GM23338 (cell line): ENCODE results near the gene KRTAP5-10. TPM values are rescaled to one million over a fixed set of nuclear protein-coding genes. Genes with fewer than 3 reads are reported as not detected.

ENCODE experiments used
- ATAC-seq: fragments of 200-7000 bp; cut with Tn5 transposase; 3 replicates; pipeline ENCODE4 v1.9.1; 2020
- DNase-seq: peaks from one replicate; pipeline ENCODE4 v3.0.0-alpha.2; 2015; ENCODE audit warnings: low spot score
- H2AFZ ChIP-seq: fragments of 200-600 bp; sonication (generic); 2 replicates; pipeline ENCODE4 v1.8.0; 2016; ENCODE audit warnings: antibody characterized with exemption, mild to moderate bottlenecking, moderate library complexity
- H3F3A ChIP-seq: fragments of 200-600 bp; sonication (generic); replicated peaks from 2 replicates; pipeline ENCODE4 v1.8.0; 2017; ENCODE audit warnings: antibody characterized with exemption, mixed run types, low read depth
- H3K27ac ChIP-seq: fragments of 200-600 bp; sonication (generic); 2 replicates; pipeline ENCODE4 v1.6.1; 2016; ENCODE audit warnings: low read depth
- H3K27me3 ChIP-seq: fragments of 200-600 bp; sonication (generic); 2 replicates; pipeline ENCODE4 v1.8.0; 2016; ENCODE audit warnings: mild to moderate bottlenecking, mixed run types, moderate library complexity; ENCODE audit not compliant: insufficient read depth
- H3K36me3 ChIP-seq: fragments of 200-600 bp; sonication (generic); 2 replicates; pipeline ENCODE4 v1.8.0; 2016; ENCODE audit warnings: mild to moderate bottlenecking; ENCODE audit not compliant: insufficient read depth
- H3K4me1 ChIP-seq: fragments of 200-600 bp; sonication (generic); 2 replicates; pipeline ENCODE4 v1.8.0; 2016; ENCODE audit warnings: mild to moderate bottlenecking, moderate library complexity; ENCODE audit not compliant: insufficient read depth
- H3K4me2 ChIP-seq: fragments of 200-600 bp; sonication (generic); 2 replicates; pipeline ENCODE4 v1.7.1; 2017; ENCODE audit warnings: mixed run types
- H3K4me3 ChIP-seq: fragments of 200-600 bp; sonication (generic); 2 replicates; pipeline ENCODE4 v1.6.1; 2016; ENCODE audit warnings: mixed run types
- H3K79me2 ChIP-seq: fragments of 200-600 bp; sonication (generic); replicated peaks from 2 replicates; pipeline ENCODE4 v1.8.0; 2017; ENCODE audit warnings: mild to moderate bottlenecking; ENCODE audit not compliant: insufficient read depth
- H3K9me2 ChIP-seq: fragments of 200-600 bp; sonication (generic); 2 replicates; pipeline ENCODE4 v1.8.0; 2017; ENCODE audit not compliant: insufficient read depth
- H4K20me1 ChIP-seq: fragments of 200-600 bp; sonication (generic); replicated peaks from 2 replicates; pipeline ENCODE4 v1.8.0; 2017; ENCODE audit warnings: mild to moderate bottlenecking; ENCODE audit not compliant: insufficient read depth
- H3K27ac Mint-ChIP-seq: 2 replicates; pipeline ENCODE4 v1.8.0; 2020; ENCODE audit warnings: inconsistent platforms, mild to moderate bottlenecking, moderate library complexity, mixed read lengths
- H3K27me3 Mint-ChIP-seq: 3 replicates; pipeline ENCODE4 v1.8.0; 2022; ENCODE audit warnings: low read depth, mild to moderate bottlenecking, moderate library complexity, mixed read lengths, inconsistent platforms; ENCODE audit not compliant: insufficient read depth, poor library complexity
- H3K36me3 Mint-ChIP-seq: 3 replicates; pipeline ENCODE4 v1.8.0; 2021; ENCODE audit warnings: low read depth, mild to moderate bottlenecking, inconsistent platforms, moderate library complexity, mixed read lengths
- H3K4me1 Mint-ChIP-seq: 3 replicates; pipeline ENCODE4 v1.8.0; 2020; ENCODE audit warnings: mild to moderate bottlenecking, inconsistent platforms, mixed read lengths
- H3K4me3 Mint-ChIP-seq: 3 replicates; pipeline ENCODE4 v1.8.0; 2021; ENCODE audit warnings: moderate library complexity, mild to moderate bottlenecking, inconsistent platforms, mixed read lengths
- H3K9me3 Mint-ChIP-seq: 3 replicates; pipeline ENCODE4 v1.8.0; 2020; ENCODE audit warnings: moderate library complexity, mild to moderate bottlenecking, inconsistent platforms, mixed read lengths
- CREB1 ChIP-seq: fragments of 250-450 bp; sonication (Bioruptor Pico); IDR thresholded peaks from 2 replicates; pipeline ENCODE4 v1.5.0; 2020; ENCODE audit warnings: low read depth, mild to moderate bottlenecking, moderate library complexity
- EZH2 ChIP-seq: fragments of 200-600 bp; sonication (generic); IDR thresholded peaks from one replicate; pipeline ENCODE4 v1.8.0; 2017; ENCODE audit warnings: antibody characterized with exemption, mild to moderate bottlenecking, low read depth; ENCODE audit not compliant: unreplicated experiment
- EZH2phosphoT487 ChIP-seq: fragments of 200-600 bp; sonication (generic); IDR thresholded peaks from one replicate; pipeline ENCODE4 v1.8.1; 2018; ENCODE audit warnings: antibody characterized with exemption; ENCODE audit not compliant: unreplicated experiment
- JUNB ChIP-seq: IDR thresholded peaks from one replicate; pipeline ENCODE4 v1.6.1; 2016; ENCODE audit warnings: antibody characterized with exemption; ENCODE audit not compliant: unreplicated experiment
- NANOG ChIP-seq: IDR thresholded peaks from 2 replicates; pipeline ENCODE4 v1.6.1; 2016; ENCODE audit warnings: antibody characterized with exemption, borderline replicate concordance
- POLR2AphosphoS5 ChIP-seq: IDR thresholded peaks from 2 replicates; pipeline ENCODE4 v1.6.1; 2016; ENCODE audit warnings: antibody characterized with exemption, low read depth
- STAT1 ChIP-seq: IDR thresholded peaks from one replicate; pipeline ENCODE4 v1.6.1; 2016; ENCODE audit warnings: antibody characterized with exemption; ENCODE audit not compliant: unreplicated experiment
- ZNF331 ChIP-seq: fragments of 250-450 bp; sonication (Bioruptor Pico); IDR thresholded peaks from 2 replicates; pipeline ENCODE4 v1.5.0; 2020; ENCODE audit warnings: low read depth, mild to moderate bottlenecking, moderate library complexity
- polyA plus RNA-seq: library from polyadenylated mRNA; unstranded; fragments of >200 nt; fragmentation: Nextera tagmentation; extraction: Ambion mirVana; gene quantifications from 2 replicates; pipeline ENCODE4 v1.2.1, GENCODE V29; 2016
- total RNA-seq: library from RNA; depleted of rRNA; stranded (reverse); fragments of >200 nt; shearing (Covaris generic); gene quantifications from 2 replicates; pipeline ENCODE4 v1.2.3, GENCODE V29; 2014
- TF ChIP-seq, protein P1 (sequence below): fragments of 250-450 bp; sonication (Bioruptor Pico); IDR thresholded peaks from 2 replicates; pipeline ENCODE4 v1.5.0; 2020; ENCODE audit warnings: mild to moderate bottlenecking, moderate library complexity
- TF ChIP-seq, protein P2 (sequence below): IDR thresholded peaks from one replicate; pipeline ENCODE4 v1.6.1; 2018; ENCODE audit warnings: antibody characterized with exemption; ENCODE audit not compliant: unreplicated experiment
- TF ChIP-seq, protein P3 (sequence below), 2 experiments: fragments of 200-600 bp in 1 of 2; sonication (generic) in 1 of 2; conservative IDR thresholded peaks; 2 replicates each; pipeline versions ENCODE4 v1.5.1 to v1.6.1; 2016 to 2017; ENCODE audit warnings: antibody characterized with exemption in 2 of 2, low read depth in 2 of 2, mild to moderate bottlenecking in 2 of 2, moderate library complexity in 1 of 2
- TF ChIP-seq, protein P4 (sequence below): IDR thresholded peaks from 2 replicates; pipeline ENCODE4 v1.6.1; 2016; ENCODE audit warnings: antibody characterized with exemption

Gene KRTAP5-10
- total and polyA plus RNA-seq, 2 experiments from 2014 or later = not detected

DNA sequence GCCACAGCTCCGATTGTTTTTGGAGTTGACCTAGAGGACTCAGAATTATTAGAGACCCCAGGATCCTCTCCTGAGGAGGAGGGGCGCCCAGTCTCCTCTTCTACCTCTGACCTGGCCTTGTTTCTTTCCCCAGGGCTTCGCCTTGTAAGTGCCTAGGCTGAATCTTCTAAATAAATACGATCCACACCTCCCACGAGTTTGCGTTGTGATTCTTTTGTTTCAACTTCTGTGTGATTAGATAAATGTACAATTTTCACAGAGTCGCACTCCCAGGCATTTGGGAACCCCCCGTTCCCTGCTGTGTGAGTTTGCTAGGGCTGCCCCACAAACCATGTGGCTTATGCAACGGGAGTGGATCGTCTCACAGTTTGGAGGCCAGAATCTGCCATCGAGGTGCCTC is 26.3 kb upstream of the KRTAP5-10 start:
- no peak overlapping the region for H3K4me3 Mint-ChIP-seq
- H3K4me1 ChIP-seq = no peaks in the 10 kb centered on the region; the same call in 1 of the 2 replicates
- H3K36me3 Mint-ChIP-seq = peaks cover 8% of the 10 kb centered on the region; the same call in 1 of the 3 replicates
- DNase-seq = no peak
- no peaks in the 10 kb centered on the region for H3K9me2 ChIP-seq
- H3F3A ChIP-seq = no peaks in the 10 kb centered on the region
- H3K27ac ChIP-seq = no peak overlapping the region
- H4K20me1 ChIP-seq = no peaks in the 10 kb centered on the region; the same call in 1 of the 2 replicates
- H3K27ac Mint-ChIP-seq = no peak overlapping the region
- TF ChIP-seq, protein P1, sequence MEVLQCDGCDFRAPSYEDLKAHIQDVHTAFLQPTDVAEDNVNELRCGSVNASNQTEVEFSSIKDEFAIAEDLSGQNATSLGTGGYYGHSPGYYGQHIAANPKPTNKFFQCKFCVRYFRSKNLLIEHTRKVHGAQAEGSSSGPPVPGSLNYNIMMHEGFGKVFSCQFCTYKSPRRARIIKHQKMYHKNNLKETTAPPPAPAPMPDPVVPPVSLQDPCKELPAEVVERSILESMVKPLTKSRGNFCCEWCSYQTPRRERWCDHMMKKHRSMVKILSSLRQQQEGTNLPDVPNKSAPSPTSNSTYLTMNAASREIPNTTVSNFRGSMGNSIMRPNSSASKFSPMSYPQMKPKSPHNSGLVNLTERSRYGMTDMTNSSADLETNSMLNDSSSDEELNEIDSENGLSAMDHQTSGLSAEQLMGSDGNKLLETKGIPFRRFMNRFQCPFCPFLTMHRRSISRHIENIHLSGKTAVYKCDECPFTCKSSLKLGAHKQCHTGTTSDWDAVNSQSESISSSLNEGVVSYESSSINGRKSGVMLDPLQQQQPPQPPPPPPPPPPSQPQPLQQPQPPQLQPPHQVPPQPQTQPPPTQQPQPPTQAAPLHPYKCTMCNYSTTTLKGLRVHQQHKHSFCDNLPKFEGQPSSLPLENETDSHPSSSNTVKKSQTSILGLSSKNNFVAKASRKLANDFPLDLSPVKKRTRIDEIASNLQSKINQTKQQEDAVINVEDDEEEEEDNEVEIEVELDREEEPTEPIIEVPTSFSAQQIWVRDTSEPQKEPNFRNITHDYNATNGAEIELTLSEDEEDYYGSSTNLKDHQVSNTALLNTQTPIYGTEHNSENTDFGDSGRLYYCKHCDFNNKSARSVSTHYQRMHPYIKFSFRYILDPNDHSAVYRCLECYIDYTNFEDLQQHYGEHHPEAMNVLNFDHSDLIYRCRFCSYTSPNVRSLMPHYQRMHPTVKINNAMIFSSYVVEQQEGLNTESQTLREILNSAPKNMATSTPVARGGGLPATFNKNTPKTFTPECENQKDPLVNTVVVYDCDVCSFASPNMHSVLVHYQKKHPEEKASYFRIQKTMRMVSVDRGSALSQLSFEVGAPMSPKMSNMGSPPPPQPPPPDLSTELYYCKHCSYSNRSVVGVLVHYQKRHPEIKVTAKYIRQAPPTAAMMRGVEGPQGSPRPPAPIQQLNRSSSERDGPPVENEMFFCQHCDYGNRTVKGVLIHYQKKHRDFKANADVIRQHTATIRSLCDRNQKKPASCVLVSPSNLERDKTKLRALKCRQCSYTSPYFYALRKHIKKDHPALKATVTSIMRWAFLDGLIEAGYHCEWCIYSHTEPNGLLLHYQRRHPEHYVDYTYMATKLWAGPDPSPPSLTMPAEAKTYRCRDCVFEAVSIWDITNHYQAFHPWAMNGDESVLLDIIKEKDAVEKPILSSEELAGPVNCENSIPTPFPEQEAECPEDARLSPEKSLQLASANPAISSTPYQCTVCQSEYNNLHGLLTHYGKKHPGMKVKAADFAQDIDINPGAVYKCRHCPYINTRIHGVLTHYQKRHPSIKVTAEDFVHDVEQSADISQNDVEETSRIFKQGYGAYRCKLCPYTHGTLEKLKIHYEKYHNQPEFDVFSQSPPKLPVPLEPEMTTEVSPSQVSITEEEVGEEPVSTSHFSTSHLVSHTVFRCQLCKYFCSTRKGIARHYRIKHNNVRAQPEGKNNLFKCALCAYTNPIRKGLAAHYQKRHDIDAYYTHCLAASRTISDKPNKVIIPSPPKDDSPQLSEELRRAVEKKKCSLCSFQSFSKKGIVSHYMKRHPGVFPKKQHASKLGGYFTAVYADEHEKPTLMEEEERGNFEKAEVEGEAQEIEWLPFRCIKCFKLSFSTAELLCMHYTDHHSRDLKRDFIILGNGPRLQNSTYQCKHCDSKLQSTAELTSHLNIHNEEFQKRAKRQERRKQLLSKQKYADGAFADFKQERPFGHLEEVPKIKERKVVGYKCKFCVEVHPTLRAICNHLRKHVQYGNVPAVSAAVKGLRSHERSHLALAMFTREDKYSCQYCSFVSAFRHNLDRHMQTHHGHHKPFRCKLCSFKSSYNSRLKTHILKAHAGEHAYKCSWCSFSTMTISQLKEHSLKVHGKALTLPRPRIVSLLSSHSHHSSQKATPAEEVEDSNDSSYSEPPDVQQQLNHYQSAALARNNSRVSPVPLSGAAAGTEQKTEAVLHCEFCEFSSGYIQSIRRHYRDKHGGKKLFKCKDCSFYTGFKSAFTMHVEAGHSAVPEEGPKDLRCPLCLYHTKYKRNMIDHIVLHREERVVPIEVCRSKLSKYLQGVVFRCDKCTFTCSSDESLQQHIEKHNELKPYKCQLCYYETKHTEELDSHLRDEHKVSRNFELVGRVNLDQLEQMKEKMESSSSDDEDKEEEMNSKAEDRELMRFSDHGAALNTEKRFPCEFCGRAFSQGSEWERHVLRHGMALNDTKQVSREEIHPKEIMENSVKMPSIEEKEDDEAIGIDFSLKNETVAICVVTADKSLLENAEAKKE (CRISPR knock-in tag) = no peak
- TF ChIP-seq, protein P2, sequence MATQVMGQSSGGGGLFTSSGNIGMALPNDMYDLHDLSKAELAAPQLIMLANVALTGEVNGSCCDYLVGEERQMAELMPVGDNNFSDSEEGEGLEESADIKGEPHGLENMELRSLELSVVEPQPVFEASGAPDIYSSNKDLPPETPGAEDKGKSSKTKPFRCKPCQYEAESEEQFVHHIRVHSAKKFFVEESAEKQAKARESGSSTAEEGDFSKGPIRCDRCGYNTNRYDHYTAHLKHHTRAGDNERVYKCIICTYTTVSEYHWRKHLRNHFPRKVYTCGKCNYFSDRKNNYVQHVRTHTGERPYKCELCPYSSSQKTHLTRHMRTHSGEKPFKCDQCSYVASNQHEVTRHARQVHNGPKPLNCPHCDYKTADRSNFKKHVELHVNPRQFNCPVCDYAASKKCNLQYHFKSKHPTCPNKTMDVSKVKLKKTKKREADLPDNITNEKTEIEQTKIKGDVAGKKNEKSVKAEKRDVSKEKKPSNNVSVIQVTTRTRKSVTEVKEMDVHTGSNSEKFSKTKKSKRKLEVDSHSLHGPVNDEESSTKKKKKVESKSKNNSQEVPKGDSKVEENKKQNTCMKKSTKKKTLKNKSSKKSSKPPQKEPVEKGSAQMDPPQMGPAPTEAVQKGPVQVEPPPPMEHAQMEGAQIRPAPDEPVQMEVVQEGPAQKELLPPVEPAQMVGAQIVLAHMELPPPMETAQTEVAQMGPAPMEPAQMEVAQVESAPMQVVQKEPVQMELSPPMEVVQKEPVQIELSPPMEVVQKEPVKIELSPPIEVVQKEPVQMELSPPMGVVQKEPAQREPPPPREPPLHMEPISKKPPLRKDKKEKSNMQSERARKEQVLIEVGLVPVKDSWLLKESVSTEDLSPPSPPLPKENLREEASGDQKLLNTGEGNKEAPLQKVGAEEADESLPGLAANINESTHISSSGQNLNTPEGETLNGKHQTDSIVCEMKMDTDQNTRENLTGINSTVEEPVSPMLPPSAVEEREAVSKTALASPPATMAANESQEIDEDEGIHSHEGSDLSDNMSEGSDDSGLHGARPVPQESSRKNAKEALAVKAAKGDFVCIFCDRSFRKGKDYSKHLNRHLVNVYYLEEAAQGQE = no peak
- TF ChIP-seq JUNB (no peak), EZH2 (no peak), POLR2AphosphoS5 (no peak), NANOG (no peak), STAT1 (no peak), EZH2phosphoT487 (no peak), ZNF331 (CRISPR knock-in tag) (no peak), CREB1 (no peak)
- TF ChIP-seq, protein P3, sequence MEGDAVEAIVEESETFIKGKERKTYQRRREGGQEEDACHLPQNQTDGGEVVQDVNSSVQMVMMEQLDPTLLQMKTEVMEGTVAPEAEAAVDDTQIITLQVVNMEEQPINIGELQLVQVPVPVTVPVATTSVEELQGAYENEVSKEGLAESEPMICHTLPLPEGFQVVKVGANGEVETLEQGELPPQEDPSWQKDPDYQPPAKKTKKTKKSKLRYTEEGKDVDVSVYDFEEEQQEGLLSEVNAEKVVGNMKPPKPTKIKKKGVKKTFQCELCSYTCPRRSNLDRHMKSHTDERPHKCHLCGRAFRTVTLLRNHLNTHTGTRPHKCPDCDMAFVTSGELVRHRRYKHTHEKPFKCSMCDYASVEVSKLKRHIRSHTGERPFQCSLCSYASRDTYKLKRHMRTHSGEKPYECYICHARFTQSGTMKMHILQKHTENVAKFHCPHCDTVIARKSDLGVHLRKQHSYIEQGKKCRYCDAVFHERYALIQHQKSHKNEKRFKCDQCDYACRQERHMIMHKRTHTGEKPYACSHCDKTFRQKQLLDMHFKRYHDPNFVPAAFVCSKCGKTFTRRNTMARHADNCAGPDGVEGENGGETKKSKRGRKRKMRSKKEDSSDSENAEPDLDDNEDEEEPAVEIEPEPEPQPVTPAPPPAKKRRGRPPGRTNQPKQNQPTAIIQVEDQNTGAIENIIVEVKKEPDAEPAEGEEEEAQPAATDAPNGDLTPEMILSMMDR (conservative IDR thresholded peaks at IDR 0.05; ENCODE audit: low read depth in 2 of 2) = no peak
- TF ChIP-seq, protein P4, sequence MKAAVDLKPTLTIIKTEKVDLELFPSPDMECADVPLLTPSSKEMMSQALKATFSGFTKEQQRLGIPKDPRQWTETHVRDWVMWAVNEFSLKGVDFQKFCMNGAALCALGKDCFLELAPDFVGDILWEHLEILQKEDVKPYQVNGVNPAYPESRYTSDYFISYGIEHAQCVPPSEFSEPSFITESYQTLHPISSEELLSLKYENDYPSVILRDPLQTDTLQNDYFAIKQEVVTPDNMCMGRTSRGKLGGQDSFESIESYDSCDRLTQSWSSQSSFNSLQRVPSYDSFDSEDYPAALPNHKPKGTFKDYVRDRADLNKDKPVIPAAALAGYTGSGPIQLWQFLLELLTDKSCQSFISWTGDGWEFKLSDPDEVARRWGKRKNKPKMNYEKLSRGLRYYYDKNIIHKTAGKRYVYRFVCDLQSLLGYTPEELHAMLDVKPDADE = no peak
- H2AFZ ChIP-seq = no peak overlapping the region
- H3K4me3 ChIP-seq = no peak overlapping the region
- no peak for ATAC-seq
- no peaks in the 10 kb centered on the region for H3K36me3 ChIP-seq
- H3K27me3 Mint-ChIP-seq = peaks cover 6% of the 10 kb centered on the region
- no peaks in the 10 kb centered on the region for H3K27me3 ChIP-seq
- H3K79me2 ChIP-seq = no peaks in the 10 kb centered on the region
- H3K9me3 Mint-ChIP-seq = peaks cover 9% of the 10 kb centered on the region
- H3K4me1 Mint-ChIP-seq = no peaks in the 10 kb centered on the region; the same call in 2 of the 3 replicates
- no peak overlapping the region for H3K4me2 ChIP-seq
